ENCODE results near the gene MRGPRX3.

GRCh38 chr11:18088366-18088765 lies 44.0 kb upstream of the MRGPRX3 start:
- no peak for TF ChIP-seq CTCF (IDR thresholded peaks at IDR 0.05)
- no peak for TF ChIP-seq POLR2AphosphoS5 (IDR thresholded peaks at IDR 0.05)

All from upper lobe of left lung (tissue), 4 donors.